HFFc6 (cell line): ENCODE data around the gene PLCG1. TPM values are rescaled to one million over a fixed set of nuclear protein-coding genes. Genes with fewer than 3 reads are reported as not detected.
A peak's percentile ranks its signal among the peaks of the same experiment; 100 is the strongest.

Source experiments
- DNase-seq: peaks from one replicate; pipeline ENCODE4 v3.0.0-alpha.2; 2018
- H3K27ac Mint-ChIP-seq: 2 replicates; pipeline ENCODE4 v1.8.0; 2020; ENCODE audit warnings: mild to moderate bottlenecking, mixed read lengths
- H3K27me3 Mint-ChIP-seq: 2 replicates; pipeline ENCODE4 v1.8.0; 2021; ENCODE audit warnings: mild to moderate bottlenecking, moderate library complexity, mixed read lengths; ENCODE audit not compliant: insufficient read depth
- H3K36me3 Mint-ChIP-seq: 2 replicates; pipeline ENCODE4 v1.8.0; 2021; ENCODE audit warnings: low read depth, mixed read lengths
- H3K4me1 Mint-ChIP-seq: 2 replicates; pipeline ENCODE4 v1.8.0; 2020; ENCODE audit warnings: low read depth, mixed read lengths
- H3K4me3 Mint-ChIP-seq: 2 replicates; pipeline ENCODE4 v1.8.0; 2020; ENCODE audit warnings: mild to moderate bottlenecking, moderate library complexity, mixed read lengths
- H3K9me3 Mint-ChIP-seq: 2 replicates; pipeline ENCODE4 v1.8.0; 2020; ENCODE audit warnings: mild to moderate bottlenecking, mixed read lengths
- CTCF ChIP-seq: fragments of 200-600 bp; sonication (generic); IDR thresholded peaks from 2 replicates; pipeline ENCODE4 v1.5.0; 2021; ENCODE audit warnings: antibody characterized with exemption, mild to moderate bottlenecking
- microRNA-seq: library from miRNA; unstranded; fragments of <30 nt; microRNA quantifications from one replicate; pipeline ENCODE4, GENCODE V29; 2019
- total RNA-seq, 6 experiments: library from RNA; stranded (reverse); fragmentation: NEBNext Ultra II Directional; extraction: Animal tissue kit (Norgen Biotek cat#: 25700); gene quantifications; 2 replicates in 1 of 6; 3 replicates in 5 of 6; pipeline ENCODE4 v1.2.3, GENCODE V29; 2021

PLCG1 gene
- total RNA-seq, 6 experiments from 2014 or later: 44.4 to 62.1 (median 50.1) TPM

GRCh38 chr20:41223112-41223511 lies 85.8 kb downstream of the PLCG1 start:
- no peak for DNase-seq
- H3K4me3 Mint-ChIP-seq: no peak overlapping the region
- H3K4me1 Mint-ChIP-seq: peaks cover 47% of the 10 kb centered on the region
- peaks cover 24% of the 10 kb centered on the region for H3K36me3 Mint-ChIP-seq
- H3K9me3 Mint-ChIP-seq: no peaks in the 10 kb centered on the region
- peak overlapping the region; percentile 19; the same call in 1 of the 2 replicates for H3K27ac Mint-ChIP-seq
- no peak for TF ChIP-seq CTCF
- no peaks in the 10 kb centered on the region for H3K27me3 Mint-ChIP-seq

- no peak for TF ChIP-seq CTCF
- peaks cover 49% of the 10 kb centered on the region for H3K4me1 Mint-ChIP-seq
- H3K27me3 Mint-ChIP-seq: no peaks in the 10 kb centered on the region
- no peak for DNase-seq
- no peak overlapping the region for H3K27ac Mint-ChIP-seq
- no peak overlapping the region for H3K4me3 Mint-ChIP-seq
- peaks cover 32% of the 10 kb centered on the region for H3K36me3 Mint-ChIP-seq
- H3K9me3 Mint-ChIP-seq: no peaks in the 10 kb centered on the region
Measured at GRCh38 chr20:41224281-41224680, 86.9 kb downstream of the PLCG1 start.

- H3K4me1 Mint-ChIP-seq: peaks cover 54% of the 10 kb centered on the region
Measured at GRCh38 chr20:41225091-41225490, 87.7 kb downstream of the PLCG1 start.

DNA sequence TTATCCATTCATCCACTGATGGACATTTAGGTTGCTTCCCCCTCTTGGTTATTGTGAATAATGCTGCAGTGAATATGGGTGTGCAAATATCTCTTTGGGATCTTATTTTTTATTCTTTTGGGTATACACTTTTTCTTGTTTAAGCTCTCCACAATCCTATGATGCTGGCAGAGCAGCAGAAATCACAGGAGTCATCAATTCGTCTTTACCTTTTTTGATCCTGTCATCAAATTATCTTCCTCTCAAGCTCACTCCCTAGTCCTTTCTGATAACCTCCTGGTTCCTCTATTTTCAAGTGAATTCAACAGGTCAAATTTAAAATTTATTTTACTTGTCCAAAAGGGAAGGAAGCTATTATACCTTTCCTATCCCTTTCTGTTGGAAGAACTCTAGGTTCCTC lies 89.1 kb downstream of the PLCG1 start:
- Mint-ChIP-seq H3K4me1 (peaks cover 60% of the 10 kb centered on the region), H3K36me3 (peaks cover 31% of the 10 kb centered on the region), H3K27ac (no peak overlapping the region), H3K27me3 (peaks cover 2% of the 10 kb centered on the region; the same call in 1 of the 2 replicates), H3K4me3 (no peak overlapping the region), H3K9me3 (no peaks in the 10 kb centered on the region)
- no peak for DNase-seq
- no peak for TF ChIP-seq CTCF

More at GRCh38 chr20:41225091-41225490, 87.7 kb downstream of the PLCG1 start:
- no peaks in the 10 kb centered on the region for H3K27me3 Mint-ChIP-seq
- DNase-seq: no peak
- no peak for TF ChIP-seq CTCF
- H3K36me3 Mint-ChIP-seq: peaks cover 32% of the 10 kb centered on the region
- no peak overlapping the region for H3K4me3 Mint-ChIP-seq
- H3K27ac Mint-ChIP-seq: no peak overlapping the region
- H3K9me3 Mint-ChIP-seq: no peaks in the 10 kb centered on the region

Small RNA genes within 50 kb of the gene (microRNA-seq; reads per million reads assigned to microRNA genes)
- gene MIR6871: 2.3 reads per million

Other genes starting within 250 kb of the PLCG1 start
- gene TOP1, start 108.7 kb upstream of the PLCG1 start, total RNA-seq: 10 to 100 TPM; 62.1 to 77.0 (median 73.0) TPM
- 10 to 100 TPM; 64.1 to 80.1 (median 72.0) TPM for gene ZHX3, start 180.2 kb downstream of the PLCG1 start, total RNA-seq
- 10 to 100 TPM; 11.9 to 14.2 (median 13.2) TPM for gene LPIN3, start 203.3 kb downstream of the PLCG1 start, total RNA-seq
- not detected for gene EMILIN3, start 229.3 kb downstream of the PLCG1 start, total RNA-seq